Stimulated activated CD4-positive, alpha-beta T cell treated with anti-CD3 and anti-CD28 coated beads, Interleukin-2, amount 100 ng/mL, for 48 hours (primary cell): ENCODE results near the gene HELT.

Experiments used
- DNase-seq, 2 donors: peaks; one replicate each; pipeline ENCODE4 v3.0.0-alpha.2; 2020

HELT gene

GRCh38 chr4:185004562-185005218 lies 13.6 kb upstream of the HELT start:
- no peak for DNase-seq

GRCh38 chr4:185005219-185005819 lies 13.0 kb upstream of the HELT start:
- peak; percentile 84 to 85 for DNase-seq

- no peak for DNase-seq
Observed at GRCh38 chr4:185011408-185011807, 6.9 kb upstream of the HELT start.

GRCh38 chr4:185013417-185014125 lies 4.7 kb upstream of the HELT start:
- no peak for DNase-seq

GRCh38 chr4:185015108-185015507 lies 3.2 kb upstream of the HELT start:
- no peak for DNase-seq

- DNase-seq = no peak
Observed at GRCh38 chr4:185016101-185016940, 2.0 kb upstream of the HELT start.

- DNase-seq = no peak
Observed at GRCh38 chr4:185016946-185017758, 1.1 kb upstream of the HELT start.

- DNase-seq = no peak
Observed at GRCh38 chr4:185018834-185019455, 655 bp downstream of the HELT start.

GRCh38 chr4:185019456-185020292 lies 1.4 kb downstream of the HELT start:
- no peak for DNase-seq

- no peak for DNase-seq
Observed at GRCh38 chr4:185020293-185020808, 2.1 kb downstream of the HELT start.

GRCh38 chr4:185020863-185021761 lies 2.8 kb downstream of the HELT start:
- DNase-seq = no peak

- no peak for DNase-seq
Observed at GRCh38 chr4:185023471-185023870, 5.2 kb downstream of the HELT start.

GRCh38 chr4:185028625-185029024 lies 10.3 kb downstream of the HELT start:
- no peak for DNase-seq

GRCh38 chr4:185031611-185032010 lies 13.3 kb downstream of the HELT start:
- DNase-seq = no peak

GRCh38 chr4:185033072-185033471 lies 14.8 kb downstream of the HELT start:
- DNase-seq = no peak

GRCh38 chr4:185033950-185034349 lies 15.7 kb downstream of the HELT start:
- no peak for DNase-seq

GRCh38 chr4:185035284-185035683 lies 17.0 kb downstream of the HELT start:
- DNase-seq = no peak

- DNase-seq = no peak
Observed at GRCh38 chr4:185036019-185036418, 17.7 kb downstream of the HELT start.

- DNase-seq = no peak
Observed at GRCh38 chr4:185036842-185037241, 18.6 kb downstream of the HELT start.
